ENCODE data around the gene AMER2.

DNA sequence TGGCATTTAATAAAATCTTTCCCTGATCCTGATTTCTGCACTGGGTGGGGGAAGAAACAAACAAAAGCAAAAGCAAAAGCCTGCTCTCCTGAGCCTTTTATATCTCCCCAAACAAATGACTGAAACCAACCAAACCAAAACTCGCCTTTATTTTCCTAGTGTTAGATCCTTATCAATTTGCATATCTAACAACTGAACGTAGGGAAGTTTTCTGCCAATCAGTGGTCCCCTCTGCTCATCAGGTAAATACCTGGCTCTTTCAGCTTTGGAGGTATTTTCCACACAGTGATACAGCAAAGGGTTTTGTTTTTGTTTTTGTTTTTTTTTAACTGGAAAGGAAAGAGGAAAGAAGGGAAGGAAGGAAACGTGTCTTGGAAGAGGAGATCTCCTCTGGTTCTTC lies 3.3 kb downstream of the AMER2 start:
- no peak for TF ChIP-seq POLR2A (IDR thresholded peaks at IDR 0.05)
- TF ChIP-seq, protein P1, sequence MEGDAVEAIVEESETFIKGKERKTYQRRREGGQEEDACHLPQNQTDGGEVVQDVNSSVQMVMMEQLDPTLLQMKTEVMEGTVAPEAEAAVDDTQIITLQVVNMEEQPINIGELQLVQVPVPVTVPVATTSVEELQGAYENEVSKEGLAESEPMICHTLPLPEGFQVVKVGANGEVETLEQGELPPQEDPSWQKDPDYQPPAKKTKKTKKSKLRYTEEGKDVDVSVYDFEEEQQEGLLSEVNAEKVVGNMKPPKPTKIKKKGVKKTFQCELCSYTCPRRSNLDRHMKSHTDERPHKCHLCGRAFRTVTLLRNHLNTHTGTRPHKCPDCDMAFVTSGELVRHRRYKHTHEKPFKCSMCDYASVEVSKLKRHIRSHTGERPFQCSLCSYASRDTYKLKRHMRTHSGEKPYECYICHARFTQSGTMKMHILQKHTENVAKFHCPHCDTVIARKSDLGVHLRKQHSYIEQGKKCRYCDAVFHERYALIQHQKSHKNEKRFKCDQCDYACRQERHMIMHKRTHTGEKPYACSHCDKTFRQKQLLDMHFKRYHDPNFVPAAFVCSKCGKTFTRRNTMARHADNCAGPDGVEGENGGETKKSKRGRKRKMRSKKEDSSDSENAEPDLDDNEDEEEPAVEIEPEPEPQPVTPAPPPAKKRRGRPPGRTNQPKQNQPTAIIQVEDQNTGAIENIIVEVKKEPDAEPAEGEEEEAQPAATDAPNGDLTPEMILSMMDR (IDR thresholded peaks at IDR 0.05): no peak
